Suppressor macrophage (primary cell): Measurements from ENCODE around the gene MSRB3.

Experiments
- DNase-seq, 4 experiments: peaks; one replicate each; pipeline ENCODE4 v3.0.0-alpha.2; 2020 to 2022

The MSRB3 gene

GRCh38 chr12:65501093-65501621 lies 222.7 kb downstream of the MSRB3 start:
- DNase-seq = no peak

DNA sequence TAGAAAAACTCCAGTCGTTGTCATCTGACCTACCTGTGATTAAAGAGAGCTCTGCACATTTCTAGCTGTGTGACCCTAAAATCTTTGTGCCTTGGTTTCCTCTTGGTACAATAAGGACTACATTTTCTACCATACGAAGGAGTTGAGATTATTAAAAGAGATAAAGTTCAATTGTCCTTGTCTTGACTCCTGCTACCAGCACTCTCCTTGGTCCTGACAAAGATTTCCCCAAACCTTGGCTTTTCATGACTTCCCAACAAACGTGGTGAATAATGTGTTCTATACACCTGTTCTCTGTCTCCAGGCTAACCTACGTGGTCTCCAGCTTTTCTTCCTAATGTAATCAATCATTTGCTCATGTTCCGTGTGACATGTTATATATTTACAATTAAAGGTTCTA lies 223.5 kb downstream of the MSRB3 start:
- no peak for DNase-seq

GRCh38 chr12:65504417-65504816 lies 225.9 kb downstream of the MSRB3 start:
- no peak for DNase-seq

- DNase-seq = no peak
Measured at GRCh38 chr12:65505386-65506121, 227.1 kb downstream of the MSRB3 start.

DNA sequence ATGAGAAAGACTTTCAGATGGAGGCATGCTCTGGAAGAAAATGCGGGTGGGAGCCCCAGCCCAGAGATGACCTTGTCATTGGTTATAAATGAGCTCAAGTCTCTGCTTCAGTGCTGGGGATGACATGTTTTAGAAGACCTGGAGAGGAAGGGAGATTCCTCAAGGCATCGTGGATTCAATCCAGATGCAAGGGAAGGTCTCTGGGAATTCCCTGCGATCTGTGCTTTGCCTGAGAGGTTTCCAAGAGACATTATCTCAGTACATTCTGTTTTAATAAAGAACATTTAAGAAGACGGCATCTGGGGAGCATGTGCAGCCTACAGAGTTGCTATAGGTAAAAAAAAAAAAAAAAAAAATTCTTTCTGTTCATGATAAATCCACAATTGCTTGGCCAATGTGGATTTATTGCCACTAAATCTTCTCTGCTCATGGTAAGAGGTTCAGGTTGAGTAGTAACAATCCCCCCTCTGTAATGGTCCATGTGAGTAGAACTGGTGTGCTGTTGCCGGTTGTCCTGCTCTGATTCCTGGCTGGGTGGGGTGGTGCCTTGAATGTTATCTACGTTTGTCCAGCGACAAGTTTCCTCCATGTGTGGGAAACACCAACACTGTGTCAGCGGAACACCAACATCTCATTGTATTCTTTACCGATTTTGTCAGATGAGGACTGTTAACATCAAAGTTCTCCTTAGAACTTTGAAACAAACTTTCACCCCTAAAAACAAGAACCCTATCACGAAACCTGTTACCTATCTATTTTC lies 230.0 kb downstream of the MSRB3 start:
- DNase-seq = no peak

DNA sequence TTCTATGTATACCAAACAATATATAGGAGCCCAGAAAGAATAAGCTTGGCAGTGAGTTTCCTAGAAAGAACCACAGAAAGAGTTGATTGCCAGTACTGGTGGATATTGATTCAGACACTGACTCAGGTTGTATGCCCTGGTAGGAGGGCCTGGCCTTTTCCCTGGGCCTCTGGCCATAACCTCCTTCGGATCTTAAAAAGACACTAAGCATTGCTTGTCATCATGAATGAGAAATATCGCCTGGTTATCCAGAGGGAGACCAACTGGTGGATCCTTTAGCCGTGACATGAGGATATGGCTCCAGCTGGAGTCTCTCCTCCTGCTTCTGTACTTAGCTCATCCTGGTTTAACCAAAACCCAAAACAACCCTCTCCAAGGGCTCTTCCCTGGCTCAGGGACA lies 231.5 kb downstream of the MSRB3 start:
- no peak for DNase-seq

DNA sequence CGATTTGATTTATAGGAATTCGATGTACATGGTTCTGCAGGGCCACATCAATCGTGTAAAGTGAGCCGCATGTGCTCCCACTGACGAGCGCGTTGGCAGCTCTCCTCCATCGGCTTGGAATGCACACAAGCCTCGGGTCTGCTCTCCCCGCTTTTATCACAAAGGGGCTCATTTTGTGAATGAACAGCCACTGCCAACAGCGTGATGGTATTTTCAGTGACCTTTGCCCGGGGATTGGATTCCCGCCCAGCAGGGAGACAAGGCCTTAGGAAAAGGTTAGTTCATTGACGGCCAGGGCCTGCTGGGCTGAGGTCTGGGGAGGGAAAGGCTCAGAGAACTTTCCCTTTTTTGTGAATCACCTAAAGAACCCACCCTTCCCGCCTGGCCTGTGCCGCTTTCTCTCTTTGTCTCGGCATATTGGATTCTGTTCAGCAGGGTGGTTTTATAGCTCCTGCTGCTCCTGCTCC lies 232.1 kb downstream of the MSRB3 start:
- DNase-seq = no peak

GRCh38 chr12:65511134-65511834 lies 232.8 kb downstream of the MSRB3 start:
- no peak for DNase-seq

GRCh38 chr12:65511912-65512311 lies 233.4 kb downstream of the MSRB3 start:
- no peak for DNase-seq
